Measurements from ENCODE around the gene ABCA9. TPM values are rescaled to one million over a fixed set of nuclear protein-coding genes. Genes with fewer than 3 reads are reported as not detected.

ABCA9 gene
- total and polyA plus RNA-seq, 2 of the 13 experiments (the other 11 are each of a cell fraction or from before 2014, with no cell fraction given): 0.04 TPM; not detected in 1

GRCh38 chr17:68939195-68939594 is 121.5 kb downstream of the ABCA9 start:
- Histone ChIP-seq H3K27me3 (ENCODE audit: control insufficient read depth in 1 of 2, insufficient read depth in 2 of 2, low read length in 2 of 2) (no peaks in the 10 kb centered on the region), H3K4me1 (ENCODE audit: insufficient read depth, low read length) (peaks cover 51% of the 10 kb centered on the region), H3K9me3 (ENCODE audit: low read length) (0 out of 2 replicates have a peak, but pooled peaks cover 7% of the 10 kb centered on the region), H3K4me3 (replicated peaks in 1 of 3; ENCODE audit: insufficient read depth in 1 of 3, low read depth in 2 of 3, low read length in 3 of 3) (no peak overlapping the region), H3K9ac (ENCODE audit: insufficient read depth, low read depth, low read length) (no peak overlapping the region), H3K79me2 (ENCODE audit: insufficient read depth, low read length) (no peaks in the 10 kb centered on the region), H3K36me3 (replicated peaks in 1 of 2; ENCODE audit: control insufficient read depth in 1 of 2, insufficient read depth in 2 of 2, low read length in 2 of 2) (no peaks in the 10 kb centered on the region), H2AFZ (ENCODE audit: low read length) (no peak overlapping the region), H4K20me1 (ENCODE audit: insufficient read depth, low read length) (no peaks in the 10 kb centered on the region), H3K4me2 (ENCODE audit: low read depth, low read length) (no peak overlapping the region), H3K27ac (ENCODE audit: extremely low read length, insufficient read depth, low read length) (no peak overlapping the region)
- ATAC-seq (no peak), DNase-seq (ENCODE audit: low spot score) (no peak), FAIRE-seq (no peak)
- TF ChIP-seq ZBTB21 (CRISPR knock-in tag; IDR thresholded peaks at IDR 0.05): no peak
- no peak for TF ChIP-seq AKAP8 (CRISPR knock-in tag; IDR thresholded peaks at IDR 0.05)
- no peak for TF ChIP-seq YY1 (IDR thresholded peaks at IDR 0.05; ENCODE audit: insufficient read depth, insufficient replicate concordance, low read depth, low read length)
- in situ Hi-C loops (cut with HindIII; ENCODE audit: extremely low pct_ligation_motif_present, low pct_unique_long_range_greater_than_20kb): no loop called here
- BruUV-seq (replicated peaks): no TSS peak
- WGBS (ENCODE audit: low lambda C conversion rate): 65% methylated on average over 3 of the region's 3 CpGs
- ChIA-PET POLR2A (no interaction called here), CTCF (ENCODE audit: low intra/inter-chr PET ratio, low total read pairs) (no interaction called here)
- intact Hi-C loops (cut with micrococcal nuclease; ENCODE audit: unreplicated experiment): no loop called here

- Histone ChIP-seq H3K79me2 (ENCODE audit: insufficient read depth, low read length) (no peaks in the 10 kb centered on the region), H3K9ac (ENCODE audit: insufficient read depth, low read depth, low read length) (0 out of 2 replicates have a peak overlapping the region, but pooled peaks have one; percentile 27), H3K4me3 (replicated peaks in 1 of 3; ENCODE audit: insufficient read depth in 1 of 3, low read depth in 2 of 3, low read length in 3 of 3) (peak overlapping the region in 2 of 3 experiments; percentile 2 to 42; a peak in 2 of 6 replicates), H3K4me1 (ENCODE audit: insufficient read depth, low read length) (peaks cover 44% of the 10 kb centered on the region), H3K27ac (ENCODE audit: extremely low read length, insufficient read depth, low read length) (peak overlapping the region; percentile 69), H2AFZ (ENCODE audit: low read length) (peak overlapping the region; percentile 80), H3K36me3 (replicated peaks in 1 of 2; ENCODE audit: control insufficient read depth in 1 of 2, insufficient read depth in 2 of 2, low read length in 2 of 2) (no peaks in the 10 kb centered on the region), H4K20me1 (ENCODE audit: insufficient read depth, low read length) (no peaks in the 10 kb centered on the region), H3K9me3 (ENCODE audit: low read length) (0 out of 2 replicates have a peak, but pooled peaks cover 7% of the 10 kb centered on the region), H3K27me3 (ENCODE audit: control insufficient read depth in 1 of 2, insufficient read depth in 2 of 2, low read length in 2 of 2) (no peaks in the 10 kb centered on the region), H3K4me2 (ENCODE audit: low read depth, low read length) (peak overlapping the region; percentile 81)
- WGBS (ENCODE audit: low lambda C conversion rate): 8% methylated on average over 8 of the region's 8 CpGs
- intact Hi-C loops (cut with micrococcal nuclease; ENCODE audit: unreplicated experiment) (loop anchor here (1.0 kb wide), 1 partner anchor 144 kb away; no protein-coding TSS in a partner anchor), in situ Hi-C loops (cut with HindIII; ENCODE audit: extremely low pct_ligation_motif_present, low pct_unique_long_range_greater_than_20kb) (no loop called here)
- ATAC-seq (peak; percentile 100), DNase-seq (ENCODE audit: low spot score) (peak; percentile 82), FAIRE-seq (peak; percentile 18)
- no TSS peak for BruUV-seq (replicated peaks)
- POLR2A ChIA-PET: no interaction called here
- CTCF ChIA-PET (ENCODE audit: low intra/inter-chr PET ratio, low total read pairs): interaction anchor here (1.3 kb wide), 1 partner anchor 161 kb away, joined by 3 read pairs; no protein-coding TSS in a partner anchor
- TF ChIP-seq EEA1 (CRISPR knock-in tag; IDR thresholded peaks at IDR 0.05; ENCODE audit: borderline replicate concordance): no peak
- TF ChIP-seq IRF2 (CRISPR knock-in tag; IDR thresholded peaks at IDR 0.05): peak; percentile 37; the same call in 1 of the 2 replicates
- TF ChIP-seq NCOA1 (CRISPR knock-in tag; IDR thresholded peaks at IDR 0.05): no peak
- TF ChIP-seq ARID5B (CRISPR knock-in tag; IDR thresholded peaks at IDR 0.05): peak; percentile 84
- TF ChIP-seq HIC2 (CRISPR knock-in tag; IDR thresholded peaks at IDR 0.05; ENCODE audit: low read depth): no peak
- TF ChIP-seq DPF2 (CRISPR knock-in tag; IDR thresholded peaks at IDR 0.05; ENCODE audit: borderline replicate concordance, low read depth): no peak
- TF ChIP-seq SMAD9 (CRISPR knock-in tag; IDR thresholded peaks at IDR 0.05): no peak
- TF ChIP-seq NCOA2 (CRISPR knock-in tag; IDR thresholded peaks at IDR 0.05): peak; percentile 37; the same call in 1 of the 2 replicates
Measured at GRCh38 chr17:68937890-68938514, 122.7 kb downstream of the ABCA9 start.
